Thoracic aorta (tissue), 2 donors: Measurements from ENCODE around the gene STH. TPM values are rescaled to one million over a fixed set of nuclear protein-coding genes. Genes with fewer than 3 reads are reported as not detected.

ENCODE experiments used
- ATAC-seq: fragments of 150-250 bp; one replicate; pipeline ENCODE4 v1.8.0; 2017; ENCODE audit warnings: low read depth; ENCODE audit not compliant: insufficient number of reproducible peaks, low FRiP score
- DNase-seq: peaks from one replicate; pipeline ENCODE4 v3.0.0-alpha.2; 2020; ENCODE audit warnings: low spot score
- H3K27ac ChIP-seq, 2 donors: fragments of 200-600 bp; sonication (generic); 1 replicate in 1 of 2; 2 replicates in 1 of 2; pipeline ENCODE4 v1.5.1; 2016; ENCODE audit warnings: mild to moderate bottlenecking in 2 of 2, moderate library complexity in 2 of 2
- H3K27me3 ChIP-seq: fragments of 200-600 bp; sonication (generic); replicated peaks from 2 replicates; pipeline ENCODE4 v1.6.0; 2016; ENCODE audit warnings: mild to moderate bottlenecking; ENCODE audit not compliant: insufficient read depth
- H3K36me3 ChIP-seq: fragments of 200-600 bp; sonication (generic); one replicate; pipeline ENCODE4 v1.5.1; 2016
- H3K4me1 ChIP-seq, 2 donors: fragments of 200-600 bp; sonication (generic); 1 replicate in 1 of 2; 2 replicates in 1 of 2; pipeline versions ENCODE4 v1.5.1 to v1.6.0; 2016; ENCODE audit warnings: low read depth in 2 of 2, mild to moderate bottlenecking in 1 of 2; ENCODE audit not compliant: control insufficient read depth in 1 of 2
- H3K4me3 ChIP-seq: fragments of 200-600 bp; sonication (generic); 2 replicates; pipeline ENCODE4 v1.5.1; 2016; ENCODE audit warnings: mild to moderate bottlenecking
- H3K9me3 ChIP-seq: fragments of 200-600 bp; sonication (generic); 2 replicates; pipeline ENCODE4 v1.5.1; 2016
- CTCF ChIP-seq: fragments of 200-600 bp; sonication (generic); IDR thresholded peaks from one replicate; pipeline ENCODE4 v1.5.1; 2019; ENCODE audit warnings: antibody characterized with exemption
- total RNA-seq, 2 donors: library from RNA; depleted of rRNA; stranded (reverse); fragments of >200 nt; gene quantifications; one replicate each; pipeline versions ENCODE4 v1.1.0 to v1.2.3, GENCODE V29; 2016

STH gene
- total RNA-seq, 2 donors from 2014 or later, result not detected

- no peak for ATAC-seq
- Histone ChIP-seq H3K4me3 (no peak overlapping the region), H3K27me3 (no peaks in the 10 kb centered on the region), H3K27ac (no peak overlapping the region), H3K4me1 (no peaks in the 10 kb centered on the region), H3K36me3 (no peaks in the 10 kb centered on the region), H3K9me3 (no peaks in the 10 kb centered on the region)
- DNase-seq, result no peak
- TF ChIP-seq CTCF, result no peak
Measured at GRCh38 chr17:45971698-45972141, 27.3 kb upstream of the STH start.

GRCh38 chr17:45972531-45972930, 26.5 kb upstream of the STH start:
- no peak for TF ChIP-seq CTCF
- Histone ChIP-seq H3K27ac (no peak overlapping the region), H3K36me3 (no peaks in the 10 kb centered on the region), H3K4me1 (no peaks in the 10 kb centered on the region), H3K9me3 (no peaks in the 10 kb centered on the region), H3K4me3 (no peak overlapping the region), H3K27me3 (no peaks in the 10 kb centered on the region)
- no peak for DNase-seq
- no peak for ATAC-seq

GRCh38 chr17:45973099-45973780, 25.8 kb upstream of the STH start:
- Histone ChIP-seq H3K27me3 (no peaks in the 10 kb centered on the region), H3K27ac (no peak overlapping the region), H3K4me3 (no peak overlapping the region), H3K4me1 (no peaks in the 10 kb centered on the region), H3K36me3 (no peaks in the 10 kb centered on the region), H3K9me3 (no peaks in the 10 kb centered on the region)
- ATAC-seq (no peak), DNase-seq (no peak)
- no peak for TF ChIP-seq CTCF

GRCh38 chr17:45973946-45974859, 24.8 kb upstream of the STH start:
- ATAC-seq, result no peak
- Histone ChIP-seq H3K4me1 (no peaks in the 10 kb centered on the region), H3K27ac (no peak overlapping the region), H3K27me3 (no peaks in the 10 kb centered on the region), H3K9me3 (no peaks in the 10 kb centered on the region), H3K36me3 (no peaks in the 10 kb centered on the region), H3K4me3 (no peak overlapping the region)
- TF ChIP-seq CTCF, result no peak
- no peak for DNase-seq

- H3K27ac ChIP-seq, result no peak overlapping the region
- DNase-seq (no peak), ATAC-seq (no peak)
- TF ChIP-seq CTCF, result no peak
- no peak overlapping the region for H3K4me3 ChIP-seq
- H3K27me3 ChIP-seq, result no peaks in the 10 kb centered on the region
- H3K36me3 ChIP-seq, result no peaks in the 10 kb centered on the region
- H3K9me3 ChIP-seq, result no peaks in the 10 kb centered on the region
- H3K4me1 ChIP-seq, result no peaks in the 10 kb centered on the region
Measured at GRCh38 chr17:45974916-45975630, 24.0 kb upstream of the STH start.
